Coronary artery (tissue), 2 donors: ENCODE results near the gene AUTS2.

ENCODE experiments used
- DNase-seq: peaks from one replicate; pipeline ENCODE4 v3.0.0-alpha.2; 2017; ENCODE audit warnings: low spot score
- H3K27ac ChIP-seq, 2 donors: fragments of 200-600 bp; sonication (generic); one replicate each; pipeline ENCODE4 v1.5.1; 2016 to 2019
- H3K4me3 ChIP-seq: fragments of 200-600 bp; sonication (generic); 2 replicates; pipeline ENCODE4 v1.5.1; 2016; ENCODE audit warnings: mild to moderate bottlenecking, moderate library complexity
- TF ChIP-seq, protein P1 (sequence below): fragments of 200-600 bp; sonication (generic); IDR thresholded peaks from one replicate; pipeline ENCODE4 v1.5.1; 2019; ENCODE audit warnings: antibody characterized with exemption

Gene AUTS2

DNA sequence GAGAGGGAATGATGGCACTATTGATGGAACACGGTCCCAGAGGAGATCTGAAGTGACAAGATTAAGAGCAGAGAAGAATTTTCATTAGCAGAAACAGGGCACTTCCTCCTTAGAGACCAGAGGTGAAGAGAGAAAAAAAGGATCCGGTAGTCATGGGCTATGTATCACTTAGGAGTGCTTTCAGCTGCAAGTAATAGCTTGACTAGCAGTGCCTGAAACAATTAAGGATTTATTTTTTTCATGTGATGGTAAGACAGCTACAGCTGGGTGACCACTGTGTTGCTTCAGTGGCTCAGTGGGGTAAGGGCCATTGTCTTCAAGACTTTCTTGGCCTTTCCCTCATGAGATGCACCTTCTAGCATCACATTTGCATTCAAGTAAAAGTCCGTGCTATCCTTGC, 1018.5 kb downstream of the AUTS2 start:
- DNase-seq: no peak
- Histone ChIP-seq H3K4me3 (no peak overlapping the region), H3K27ac (no peak overlapping the region)
- TF ChIP-seq, protein P1, sequence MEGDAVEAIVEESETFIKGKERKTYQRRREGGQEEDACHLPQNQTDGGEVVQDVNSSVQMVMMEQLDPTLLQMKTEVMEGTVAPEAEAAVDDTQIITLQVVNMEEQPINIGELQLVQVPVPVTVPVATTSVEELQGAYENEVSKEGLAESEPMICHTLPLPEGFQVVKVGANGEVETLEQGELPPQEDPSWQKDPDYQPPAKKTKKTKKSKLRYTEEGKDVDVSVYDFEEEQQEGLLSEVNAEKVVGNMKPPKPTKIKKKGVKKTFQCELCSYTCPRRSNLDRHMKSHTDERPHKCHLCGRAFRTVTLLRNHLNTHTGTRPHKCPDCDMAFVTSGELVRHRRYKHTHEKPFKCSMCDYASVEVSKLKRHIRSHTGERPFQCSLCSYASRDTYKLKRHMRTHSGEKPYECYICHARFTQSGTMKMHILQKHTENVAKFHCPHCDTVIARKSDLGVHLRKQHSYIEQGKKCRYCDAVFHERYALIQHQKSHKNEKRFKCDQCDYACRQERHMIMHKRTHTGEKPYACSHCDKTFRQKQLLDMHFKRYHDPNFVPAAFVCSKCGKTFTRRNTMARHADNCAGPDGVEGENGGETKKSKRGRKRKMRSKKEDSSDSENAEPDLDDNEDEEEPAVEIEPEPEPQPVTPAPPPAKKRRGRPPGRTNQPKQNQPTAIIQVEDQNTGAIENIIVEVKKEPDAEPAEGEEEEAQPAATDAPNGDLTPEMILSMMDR: no peak

DNA sequence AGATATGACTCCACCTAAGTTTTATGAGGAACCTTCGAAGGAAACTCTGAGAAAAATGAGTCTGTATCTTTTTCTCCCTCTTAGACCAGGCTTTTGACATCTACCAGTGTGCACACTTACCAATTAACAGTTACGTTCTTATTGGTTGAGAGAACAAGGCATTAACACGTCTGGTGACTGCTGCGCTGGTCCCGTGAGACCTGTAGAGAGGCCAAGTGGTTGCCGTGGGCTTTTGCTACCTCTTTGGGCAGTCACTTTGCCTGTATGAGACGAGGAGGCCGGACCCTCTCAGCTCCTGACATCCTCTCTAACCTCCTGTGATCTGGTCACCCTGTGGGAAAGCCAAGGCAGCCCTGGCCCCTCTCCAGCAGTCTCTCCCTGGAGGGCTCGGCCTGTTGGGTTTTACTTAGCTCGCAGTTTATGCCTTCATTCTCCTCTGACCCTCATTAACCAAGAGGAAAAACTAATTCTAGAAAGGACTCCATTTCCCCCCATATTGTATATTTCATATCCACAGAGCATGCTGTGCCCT, 1019.8 kb downstream of the AUTS2 start:
- no peak for DNase-seq
- TF ChIP-seq, protein P1: no peak
- H3K4me3 ChIP-seq: no peak overlapping the region
- no peak overlapping the region for H3K27ac ChIP-seq

DNA sequence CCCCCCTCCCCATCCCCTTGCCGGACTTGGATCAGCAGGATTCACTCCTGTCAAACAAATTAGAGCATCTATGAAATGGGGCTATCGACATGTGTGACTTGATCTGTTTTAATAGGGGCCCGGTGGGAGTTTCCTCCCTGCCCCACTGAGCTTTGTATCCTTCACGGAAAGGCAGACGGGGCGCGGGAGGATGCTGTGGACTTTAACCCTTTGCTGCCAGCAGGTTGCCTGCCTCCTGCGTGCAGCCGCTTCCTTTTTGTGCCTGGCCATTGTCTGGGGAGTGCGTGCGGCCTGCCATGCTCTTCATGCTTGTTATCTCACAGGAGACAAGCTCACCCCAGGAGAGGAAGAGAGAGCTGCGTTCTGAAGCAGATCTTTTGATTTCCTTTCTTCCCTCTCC, 1020.9 kb downstream of the AUTS2 start:
- TF ChIP-seq, protein P1: no peak
- Histone ChIP-seq H3K27ac (no peak overlapping the region), H3K4me3 (no peak overlapping the region)
- DNase-seq: no peak

GRCh38 chr7:70619659-70620058, 1021.4 kb downstream of the AUTS2 start:
- DNase-seq: no peak
- TF ChIP-seq, protein P1: no peak
- no peak overlapping the region for H3K27ac ChIP-seq
- H3K4me3 ChIP-seq: no peak overlapping the region

GRCh38 chr7:70620333-70621055, 1022.2 kb downstream of the AUTS2 start:
- Histone ChIP-seq H3K4me3 (no peak overlapping the region), H3K27ac (no peak overlapping the region)
- TF ChIP-seq, protein P1: no peak
- DNase-seq: no peak

DNA sequence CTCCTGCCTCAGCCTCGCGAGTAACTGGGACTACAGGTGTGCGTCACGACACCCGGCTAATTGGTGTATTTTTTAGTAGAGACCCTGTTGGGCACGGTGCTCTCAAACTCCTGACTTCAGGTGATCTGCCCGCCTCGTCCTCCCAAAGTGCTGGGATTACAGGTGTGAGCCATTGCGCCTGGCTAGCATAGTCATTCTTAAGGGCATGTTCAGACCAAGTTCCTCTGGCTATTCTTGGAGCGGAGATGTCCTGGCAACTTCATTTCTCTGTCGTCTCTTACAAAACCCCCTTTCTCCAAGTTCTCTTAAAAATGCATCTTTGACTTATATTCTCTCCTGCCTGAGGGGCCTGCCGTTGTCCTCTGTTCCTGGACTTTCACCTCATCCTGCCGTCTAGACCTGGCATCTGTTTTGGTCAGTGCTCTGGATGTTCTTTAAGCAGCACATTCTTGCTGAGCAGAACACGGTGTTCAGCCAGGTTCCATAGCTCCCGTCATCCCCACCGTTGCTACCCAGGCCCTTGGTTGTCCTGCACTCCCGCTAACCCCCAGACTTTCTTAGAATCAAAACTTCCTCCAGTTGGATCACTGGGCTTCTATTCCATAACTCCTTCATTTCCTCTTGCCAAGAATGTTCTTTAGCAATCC, 1023.8 kb downstream of the AUTS2 start:
- no peak overlapping the region for H3K27ac ChIP-seq
- TF ChIP-seq, protein P1: no peak
- no peak for DNase-seq
- no peak overlapping the region for H3K4me3 ChIP-seq

DNA sequence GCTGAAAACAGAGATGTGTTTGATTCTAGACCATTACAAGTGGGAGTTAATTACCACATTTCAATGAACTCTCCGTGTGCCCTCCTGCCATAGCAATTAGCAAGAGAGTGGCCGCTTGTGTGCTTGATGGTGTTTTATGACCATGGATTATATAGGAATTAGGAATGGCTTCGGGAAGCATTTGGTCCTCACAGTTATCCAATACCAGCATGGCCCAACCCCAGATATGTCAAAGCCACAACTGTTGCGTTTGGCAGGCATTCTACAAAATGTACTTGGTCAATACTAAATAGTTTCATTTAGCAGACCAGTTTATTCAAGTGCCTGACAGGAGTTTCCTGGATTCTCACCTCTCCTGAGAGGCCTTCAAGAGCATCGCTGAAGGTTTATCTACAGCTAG, 1024.7 kb downstream of the AUTS2 start:
- TF ChIP-seq, protein P1: no peak
- DNase-seq: no peak
- H3K4me3 ChIP-seq: no peak overlapping the region
- H3K27ac ChIP-seq: no peak overlapping the region
